ENCODE data around the gene POLR1F. TPM values are rescaled to one million over a fixed set of nuclear protein-coding genes. Genes with fewer than 3 reads are reported as not detected.

Gene POLR1F
- total RNA-seq, 1 experiment from 2014 or later: 19.8 TPM

GRCh38 chr7:19752020-19752419, 43.2 kb upstream of the POLR1F start:
- H3K36me3 ChIP-seq (ENCODE audit: low read depth, low read length): no peaks in the 10 kb centered on the region
- no peaks in the 10 kb centered on the region for H3K9me3 ChIP-seq (ENCODE audit: low read length)
- ChIA-PET POLR2A (ENCODE audit: unreplicated experiment) (no interaction called here), CTCF (interaction anchor here (0.6 kb wide), 1 partner anchor 421 kb away, joined by 3 read pairs; no protein-coding TSS in a partner anchor)
- H3K9ac ChIP-seq (ENCODE audit: low read length): no peak overlapping the region
- H3K4me2 ChIP-seq (ENCODE audit: low read length): no peak overlapping the region
- no peak for ATAC-seq
- no peak for DNase-seq
- no peaks in the 10 kb centered on the region for H3K9me2 ChIP-seq (replicated peaks; ENCODE audit: low read length)
- intact Hi-C loops (cut with micrococcal nuclease): loop anchor here (5.0 kb wide), 1 partner anchor 655 kb away; no protein-coding TSS in a partner anchor
- no peaks in the 10 kb centered on the region for H3K79me2 ChIP-seq (ENCODE audit: low read length)
- H3K4me3 ChIP-seq (ENCODE audit: low read length): no peak overlapping the region
- TF ChIP-seq EZH2phosphoT487 (IDR thresholded peaks at IDR 0.05; ENCODE audit: borderline replicate concordance, low read length) (no peak), EZH2 (IDR thresholded peaks at IDR 0.05; ENCODE audit: low read length, unreplicated experiment) (no peak), CTCF (conservative IDR thresholded peaks at IDR 0.05; ENCODE audit: low read depth, low read length) (no peak)
- no peaks in the 10 kb centered on the region for H4K20me1 ChIP-seq (ENCODE audit: low read length)
- H3K4me1 ChIP-seq (ENCODE audit: insufficient read depth, low read length): peaks cover 8% of the 10 kb centered on the region; the same call in 1 of the 2 replicates
- no peaks in the 10 kb centered on the region for H3K27me3 ChIP-seq (ENCODE audit: low read length)
- H3K27ac ChIP-seq (ENCODE audit: low read length): no peak overlapping the region
- H3F3A ChIP-seq (ENCODE audit: low read length, unreplicated experiment): no peaks in the 10 kb centered on the region
- BruUV-seq (replicated peaks): no TSS peak
- no peak overlapping the region for H2AFZ ChIP-seq (ENCODE audit: low read length)

- CTCF ChIA-PET: no interaction called here
- intact Hi-C loops (cut with micrococcal nuclease): loop anchor here (5.0 to 10.0 kb wide), 3 partner anchors 578 to 785 kb away; no protein-coding TSS in a partner anchor
- peak; percentile 59 for DNase-seq
Measured at GRCh38 chr7:19749658-19750057, 40.8 kb upstream of the POLR1F start.

More at GRCh38 chr7:19749658-19750057, 40.8 kb upstream of the POLR1F start:
- peaks cover 8% of the 10 kb centered on the region; the same call in 1 of the 2 replicates for H3K4me1 ChIP-seq (ENCODE audit: insufficient read depth, low read length)
- H4K20me1 ChIP-seq (ENCODE audit: low read length): no peaks in the 10 kb centered on the region
- no peak overlapping the region for H3K4me3 ChIP-seq (ENCODE audit: low read length)
- peak overlapping the region; percentile 65 for H2AFZ ChIP-seq (ENCODE audit: low read length)
- H3K27ac ChIP-seq (ENCODE audit: low read length): no peak overlapping the region
- TF ChIP-seq EZH2phosphoT487 (IDR thresholded peaks at IDR 0.05; ENCODE audit: borderline replicate concordance, low read length) (no peak), EZH2 (IDR thresholded peaks at IDR 0.05; ENCODE audit: low read length, unreplicated experiment) (no peak), CTCF (conservative IDR thresholded peaks at IDR 0.05; ENCODE audit: low read depth, low read length) (no peak)
- no peaks in the 10 kb centered on the region for H3F3A ChIP-seq (ENCODE audit: low read length, unreplicated experiment)
- H3K9me3 ChIP-seq (ENCODE audit: low read length): no peaks in the 10 kb centered on the region
- H3K27me3 ChIP-seq (ENCODE audit: low read length): no peaks in the 10 kb centered on the region
- H3K9me2 ChIP-seq (replicated peaks; ENCODE audit: low read length): no peaks in the 10 kb centered on the region
- H3K4me2 ChIP-seq (ENCODE audit: low read length): peak overlapping the region; percentile 38
- no TSS peak for BruUV-seq (replicated peaks)
- no peaks in the 10 kb centered on the region for H3K79me2 ChIP-seq (ENCODE audit: low read length)
- POLR2A ChIA-PET (ENCODE audit: unreplicated experiment): interaction anchor here (0.5 kb wide), 1 partner anchor 208 kb away, joined by 4 read pairs; no protein-coding TSS in a partner anchor
- peak; percentile 46; the same call in 1 of the 2 replicates for ATAC-seq
- no peaks in the 10 kb centered on the region for H3K36me3 ChIP-seq (ENCODE audit: low read depth, low read length)
- no peak overlapping the region for H3K9ac ChIP-seq (ENCODE audit: low read length)
